Hematopoietic multipotent progenitor cell treated with erythropoietin and hydrocortisone succinate and interleukin-3 and kit ligand, for 8 days (in vitro differentiated cells): ENCODE measurements around the gene ITGA5.
A peak's percentile ranks its signal among the peaks of the same experiment; 100 is the strongest.

Experiments
- DNase-seq: peaks from one replicate; pipeline ENCODE4 v3.0.0-alpha.2; 2015

The ITGA5 gene

GRCh38 chr12:54387114-54387467 lies 32.0 kb downstream of the ITGA5 start:
- DNase-seq, result no peak

DNA sequence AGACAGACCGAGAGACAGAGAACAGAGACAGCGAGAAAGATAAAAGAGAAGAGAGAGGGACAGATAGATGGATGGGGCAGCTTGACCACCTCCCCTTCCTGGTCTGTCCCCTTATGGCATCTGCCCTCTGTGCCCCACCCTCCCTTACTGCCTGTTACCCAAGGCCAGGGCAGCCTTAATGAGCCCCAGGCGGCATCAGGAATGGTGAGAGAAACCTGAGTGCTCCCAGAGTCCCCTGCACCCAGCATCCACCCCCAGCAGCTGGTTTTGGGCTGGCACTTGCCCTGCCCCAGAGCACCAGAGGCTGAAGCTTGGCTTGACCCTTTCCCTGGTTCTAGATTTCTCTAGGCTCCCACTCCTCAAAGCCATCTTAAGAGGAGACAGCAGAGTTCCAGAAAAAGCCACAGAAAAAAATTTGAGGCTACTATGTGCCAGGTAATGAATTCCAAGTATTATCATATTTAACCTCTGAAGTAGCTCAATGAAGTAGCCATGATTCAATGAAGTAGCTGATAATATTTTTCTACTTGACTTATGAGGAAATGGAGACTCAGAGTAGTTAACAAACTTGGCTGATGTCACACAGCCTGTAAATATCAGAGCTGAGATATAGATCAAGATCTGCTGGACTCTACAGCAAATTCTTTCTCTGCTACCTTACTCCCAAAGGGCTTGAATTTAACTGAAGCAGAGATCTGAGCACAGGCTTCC lies 32.5 kb downstream of the ITGA5 start:
- DNase-seq, result no peak

DNA sequence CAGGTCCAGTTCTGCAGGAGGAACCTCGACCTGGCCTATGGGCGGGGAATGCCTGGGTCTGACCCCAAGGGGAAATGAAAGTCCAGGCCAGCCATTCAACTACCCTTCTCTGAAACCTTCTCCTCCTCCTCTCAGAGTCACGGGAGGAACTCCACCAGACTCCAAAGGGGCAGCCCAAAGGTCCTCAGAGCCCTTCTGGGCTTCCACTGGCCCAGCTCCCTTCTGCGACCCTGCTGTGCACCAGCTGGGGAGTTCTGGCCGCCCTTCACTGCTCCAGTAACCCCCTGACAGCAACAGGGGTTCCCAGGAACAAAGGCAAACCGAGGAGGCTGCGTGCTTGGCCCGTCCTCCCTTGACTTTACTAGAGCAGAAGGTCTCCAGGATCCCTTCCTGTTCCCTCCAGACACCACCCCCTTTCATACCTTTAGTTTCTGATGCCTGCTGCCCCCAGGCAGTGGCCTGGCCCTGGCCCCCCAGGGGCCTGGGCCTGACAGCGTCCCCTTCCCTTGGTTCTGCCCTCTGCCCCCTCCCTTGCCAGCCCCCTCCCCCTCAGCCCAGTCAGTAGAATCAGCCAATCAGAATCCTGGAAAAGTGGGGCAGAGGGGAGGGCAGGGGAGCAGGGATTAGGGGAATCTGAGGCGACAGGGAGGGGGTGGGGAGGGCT lies 33.7 kb downstream of the ITGA5 start:
- no peak for DNase-seq

DNA sequence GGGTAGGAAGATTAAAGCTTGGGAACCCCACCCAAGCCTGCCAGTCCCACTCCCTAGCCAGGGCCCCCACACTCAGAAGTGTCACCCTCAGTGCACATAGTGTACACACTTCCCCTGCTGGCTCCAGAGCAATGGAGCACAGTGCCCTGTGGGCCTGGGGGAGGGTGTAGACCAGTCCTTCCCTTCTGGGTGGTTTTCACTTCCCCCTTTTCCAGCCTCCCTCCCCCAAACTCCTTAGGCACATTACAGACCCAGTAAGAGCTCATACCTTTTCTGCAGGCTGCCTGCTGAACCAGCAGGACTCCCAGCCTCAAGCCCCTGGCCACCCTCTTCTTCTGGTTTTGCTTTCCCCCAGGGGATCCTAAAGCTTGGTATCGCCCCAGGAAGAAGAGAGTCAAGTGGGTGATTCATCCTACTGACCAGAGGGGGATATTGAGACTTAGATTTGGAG lies 34.5 kb downstream of the ITGA5 start, which contains the start of gene ZNF385A:
Gene ZNF385A (minus strand): TSS at position 143 of the 451 bp plus-strand sequence. CDS start 219 bp downstream, outside the sequence.
- no peak for DNase-seq

GRCh38 chr12:54383041-54383609 lies 35.9 kb downstream of the ITGA5 start:
- no peak for DNase-seq

GRCh38 chr12:54381136-54381535 lies 37.9 kb downstream of the ITGA5 start:
- DNase-seq, result no peak

DNA sequence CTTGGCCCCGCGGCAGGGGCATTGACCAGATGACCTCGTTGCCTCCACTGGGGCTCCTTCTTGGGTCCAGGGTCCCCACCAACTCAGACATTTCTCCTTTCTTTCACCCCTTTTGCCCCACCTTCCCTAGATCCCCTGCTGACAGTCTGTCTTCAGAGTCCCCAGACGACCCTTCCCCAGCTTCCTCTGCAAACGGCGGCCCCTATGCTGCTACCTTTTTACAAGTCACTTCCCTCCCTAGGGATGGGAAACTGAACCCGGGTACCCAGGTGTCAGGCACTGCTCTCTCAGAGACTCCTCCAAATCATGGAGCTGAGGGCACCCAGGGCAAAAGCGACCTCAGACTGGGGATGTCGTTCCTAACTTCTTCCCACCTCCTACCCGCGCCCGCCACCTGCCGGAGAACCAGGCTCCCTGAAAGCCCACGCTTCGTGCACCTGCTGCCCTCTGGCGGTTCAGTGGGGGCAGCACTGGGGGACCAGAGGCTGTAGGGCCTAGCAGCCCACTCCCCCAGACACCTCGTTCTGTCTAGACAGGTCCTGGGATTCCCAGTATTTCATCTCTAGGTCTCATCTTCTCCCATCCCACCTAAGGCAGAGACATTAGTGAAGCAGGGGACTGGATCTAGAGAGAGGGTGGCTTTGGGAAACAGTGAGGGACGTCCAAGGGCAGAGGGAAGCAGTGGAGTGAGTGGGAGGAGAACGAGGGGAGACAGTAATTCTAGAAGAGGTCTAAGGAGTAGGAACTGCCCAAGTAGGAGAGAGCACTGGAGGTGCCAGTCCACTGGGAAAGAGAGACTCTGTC lies 39.5 kb downstream of the ITGA5 start:
- peak; percentile 87 for DNase-seq

- DNase-seq, result no peak
Measured at GRCh38 chr12:54378796-54379397, 40.2 kb downstream of the ITGA5 start.

- DNase-seq, result no peak
Measured at GRCh38 chr12:54377797-54378515, 41.1 kb downstream of the ITGA5 start.

GRCh38 chr12:54377007-54377406 lies 42.1 kb downstream of the ITGA5 start:
- no peak for DNase-seq

DNA sequence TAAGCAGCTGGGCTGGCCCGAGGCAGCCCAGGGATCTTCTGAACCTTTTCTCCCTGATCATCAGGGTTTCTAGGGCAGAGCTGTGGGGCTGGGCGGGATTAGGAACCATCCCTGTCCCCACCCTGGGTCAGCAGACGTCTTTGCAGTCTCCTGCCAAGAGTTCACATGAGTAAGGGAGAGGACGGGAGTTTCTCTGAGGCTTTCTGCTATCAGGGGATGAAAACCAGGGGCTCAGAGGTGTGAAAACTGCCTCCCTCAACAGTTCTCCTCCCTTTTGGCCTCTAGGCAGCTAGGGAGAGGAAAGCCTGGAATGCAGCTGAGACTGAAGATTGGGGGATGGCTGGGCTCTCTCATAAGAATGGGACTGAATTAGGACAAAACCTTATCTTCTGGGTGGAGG lies 42.5 kb downstream of the ITGA5 start:
- DNase-seq, result no peak

GRCh38 chr12:54375259-54375579 lies 43.8 kb downstream of the ITGA5 start:
- no peak for DNase-seq

DNA sequence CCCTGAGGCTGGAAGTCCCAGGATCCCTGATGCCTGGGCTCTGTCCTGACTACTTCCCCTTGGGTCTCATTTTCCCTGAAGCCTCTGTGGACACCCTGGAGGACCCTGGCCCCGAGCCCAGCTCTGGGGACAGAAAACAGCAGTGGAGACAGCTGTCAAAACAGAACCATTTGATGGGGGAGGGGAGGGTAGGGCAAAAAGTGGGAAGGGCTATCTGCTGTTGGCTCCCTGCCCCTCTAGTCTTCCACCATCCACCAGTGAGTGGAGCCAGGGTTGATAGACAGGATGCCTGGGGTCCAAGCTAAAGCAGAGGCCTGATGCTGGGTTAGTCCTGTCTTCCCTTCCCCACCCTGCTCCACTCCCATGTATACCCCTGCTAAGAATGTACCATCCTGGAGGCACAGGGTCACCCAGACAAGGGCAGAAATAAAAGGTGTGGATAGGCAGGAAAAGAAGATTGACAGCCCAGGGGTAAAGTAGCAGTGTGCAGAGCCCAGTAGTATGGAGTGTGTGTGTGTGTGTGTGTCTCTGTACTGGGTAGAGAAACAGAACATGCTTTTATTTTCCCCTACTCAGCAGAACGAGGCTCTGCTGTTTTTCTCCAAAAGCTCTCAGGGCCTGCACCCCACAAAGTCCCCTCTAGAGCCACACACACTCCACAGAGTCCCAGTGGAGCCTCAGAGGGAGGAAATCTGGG lies 44.4 kb downstream of the ITGA5 start:
- DNase-seq, result no peak

DNA sequence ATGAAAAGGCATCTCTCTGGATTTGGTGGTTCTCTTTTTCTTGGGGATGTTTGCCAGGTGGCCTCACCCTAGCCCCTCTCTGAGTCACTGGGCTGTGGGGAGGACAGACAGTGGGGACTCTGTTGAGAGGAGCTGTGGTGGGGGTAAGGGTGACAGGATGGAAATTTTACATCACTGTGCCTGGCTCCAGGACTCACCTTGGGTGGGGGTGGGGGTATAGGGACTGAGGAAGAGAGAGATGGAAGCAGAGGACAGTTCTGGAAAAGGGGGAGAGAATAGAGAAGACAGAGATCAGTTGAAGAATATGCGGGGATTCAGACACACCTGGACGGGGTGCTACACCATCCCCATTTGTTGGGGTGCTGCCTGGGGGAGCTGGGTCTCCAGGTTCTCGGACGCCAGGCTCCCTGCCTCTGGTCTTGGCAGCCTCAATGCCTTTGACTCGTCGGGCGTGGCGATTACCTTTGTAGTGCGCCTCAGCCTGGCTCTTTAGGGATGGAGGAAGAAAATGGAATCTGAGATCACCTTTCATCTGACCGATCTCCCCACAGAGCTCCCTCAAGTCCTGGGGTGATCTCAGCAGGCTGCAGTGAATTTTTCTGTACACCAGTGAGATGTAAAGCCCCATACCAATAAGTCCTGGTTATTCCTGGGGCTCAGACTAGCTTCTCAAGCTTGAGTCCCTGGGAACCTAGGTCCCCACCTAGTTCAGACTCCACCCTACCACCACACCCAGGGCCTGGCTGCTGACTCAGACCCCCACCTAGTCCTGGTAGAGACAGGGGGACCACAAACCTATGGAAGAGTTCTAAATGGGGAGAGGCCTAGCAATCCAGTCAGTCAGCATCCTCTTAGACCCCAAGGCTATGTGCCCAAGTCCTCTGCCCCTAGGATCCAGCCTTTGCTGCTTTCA lies 45.2 kb downstream of the ITGA5 start:
- no peak for DNase-seq

DNA sequence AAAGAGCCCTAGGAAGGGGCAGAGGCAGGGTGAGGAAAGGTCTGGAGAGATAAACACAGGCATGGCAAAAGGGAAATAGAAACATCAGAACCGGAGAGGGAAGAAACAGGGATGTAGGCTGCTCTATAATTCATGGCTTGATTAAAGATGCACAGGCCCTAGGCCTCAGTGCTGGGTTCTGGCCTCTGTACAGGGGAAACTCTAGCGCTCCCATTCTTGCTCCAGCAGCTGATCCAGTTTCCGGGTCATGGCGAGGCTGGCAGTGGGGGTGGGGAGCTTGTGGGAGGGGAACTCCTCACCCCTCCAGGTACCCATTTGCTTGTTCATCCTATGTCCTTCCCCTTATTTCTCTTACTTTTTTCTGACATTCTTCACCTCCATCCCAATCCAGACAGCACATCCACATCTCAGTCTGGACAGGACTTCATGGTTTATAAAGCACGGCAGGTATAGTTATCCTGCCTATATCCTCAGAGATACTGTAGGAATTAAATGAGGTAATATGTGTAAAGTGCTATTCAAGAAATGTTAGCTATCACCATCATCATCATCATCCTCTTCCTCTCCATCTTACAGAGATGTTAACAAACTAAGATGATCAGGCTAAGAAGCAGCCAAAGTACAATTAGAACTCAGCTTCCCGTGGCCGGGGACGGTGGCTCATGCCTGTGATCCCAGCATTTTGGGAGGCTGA lies 46.8 kb downstream of the ITGA5 start:
- no peak for DNase-seq

- peak; percentile 29 for DNase-seq
Measured at GRCh38 chr12:54371328-54372112, 47.5 kb downstream of the ITGA5 start.

DNA sequence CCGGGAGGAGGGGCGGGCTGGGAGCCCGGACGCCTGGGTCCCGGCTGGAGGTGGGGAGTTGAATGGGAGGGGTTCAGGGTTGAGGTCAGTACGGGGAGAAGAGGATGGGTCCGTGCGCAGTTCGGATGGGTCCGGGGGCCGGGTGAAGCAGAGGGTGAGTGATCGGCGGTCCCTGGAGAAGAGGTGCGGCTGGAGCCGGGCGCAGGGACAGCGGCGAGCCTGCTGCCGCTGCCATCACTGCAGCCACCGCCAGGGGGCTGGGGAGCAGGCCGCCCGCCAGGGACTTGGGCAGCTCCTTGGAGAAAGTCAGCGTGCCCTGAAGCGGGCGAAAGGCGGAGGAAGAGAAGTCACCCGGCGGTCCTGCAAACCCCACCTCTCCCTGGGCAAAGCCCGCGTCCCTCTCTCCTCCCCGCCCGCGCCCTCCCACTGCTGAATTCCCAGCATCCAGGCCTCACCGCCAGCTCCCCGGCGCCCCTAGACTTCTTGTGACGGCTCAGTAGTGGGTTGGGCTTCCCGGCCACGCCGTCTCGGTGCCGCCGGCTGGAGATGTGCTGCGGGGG lies 48.8 kb downstream of the ITGA5 start:
- DNase-seq, result no peak

DNA sequence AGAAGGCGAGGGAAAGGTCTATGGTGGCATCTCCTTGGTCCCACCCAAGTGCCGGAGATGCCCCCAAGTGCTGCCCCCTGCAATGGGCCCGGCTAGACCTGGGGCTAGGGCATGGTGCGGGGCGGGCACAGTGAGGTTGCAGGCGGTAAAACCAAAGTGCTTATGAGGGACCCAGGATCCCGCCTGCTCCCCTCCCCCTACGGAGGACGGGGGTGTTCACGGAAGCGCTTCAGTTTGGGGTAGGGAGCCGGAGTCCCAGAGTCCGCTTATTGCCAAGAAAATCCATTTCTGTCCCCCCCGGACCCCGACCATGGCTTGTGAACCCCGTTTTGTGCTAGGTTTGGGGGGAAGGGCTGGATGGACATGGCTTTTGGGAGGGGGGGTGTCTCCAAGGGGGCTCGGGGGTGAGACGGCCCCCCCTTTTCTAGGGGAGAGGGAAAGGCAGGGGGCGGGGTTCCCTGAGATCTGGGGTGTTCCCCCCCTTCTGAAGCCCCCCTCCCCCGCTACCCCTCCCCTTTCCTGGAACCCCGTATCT lies 49.4 kb downstream of the ITGA5 start:
- DNase-seq, result no peak
